AG04449 (cell line): ENCODE results near the gene KLHL20.
"Not testable (repeated sequence)": the region's sequence is repeated elsewhere in the genome, so short reads cannot be mapped to it uniquely, and the experiment has no call there.

Experiments used
- CTCF ChIA-PET: fragments of 350-600 bp; formaldehyde crosslinking; extraction: SDS; loops from one replicate; lab custom pipeline; 2021; ENCODE audit warnings: antibody characterized with exemption; lab: Yijun Ruan, JAX
- POLR2A ChIA-PET: fragments of 400-600, 350-600 bp; formaldehyde crosslinking; extraction: SDS; loops from one replicate; lab custom pipeline; 2020; ENCODE audit warnings: antibody characterized with exemption, inconsistent platforms; lab: Yijun Ruan, JAX
- DNase-seq: peaks from one replicate; pipeline ENCODE4 v3.0.0-alpha.2; 2010; ENCODE audit warnings: low read depth, low spot score
- H3K4me3 ChIP-seq: 2 replicates; pipeline ENCODE4 v1.5.1; 2011; ENCODE audit warnings: low read depth, mild to moderate bottlenecking, control low read depth, low read length
- TF ChIP-seq, protein P1 (sequence below): IDR thresholded peaks from one replicate; pipeline ENCODE4 v1.5.1; 2011; ENCODE audit warnings: mild to moderate bottlenecking, moderate library complexity, low read length, control low read depth, inconsistent platforms; ENCODE audit not compliant: insufficient read depth; ENCODE audit errors: missing control alignments

The KLHL20 gene, protein sequence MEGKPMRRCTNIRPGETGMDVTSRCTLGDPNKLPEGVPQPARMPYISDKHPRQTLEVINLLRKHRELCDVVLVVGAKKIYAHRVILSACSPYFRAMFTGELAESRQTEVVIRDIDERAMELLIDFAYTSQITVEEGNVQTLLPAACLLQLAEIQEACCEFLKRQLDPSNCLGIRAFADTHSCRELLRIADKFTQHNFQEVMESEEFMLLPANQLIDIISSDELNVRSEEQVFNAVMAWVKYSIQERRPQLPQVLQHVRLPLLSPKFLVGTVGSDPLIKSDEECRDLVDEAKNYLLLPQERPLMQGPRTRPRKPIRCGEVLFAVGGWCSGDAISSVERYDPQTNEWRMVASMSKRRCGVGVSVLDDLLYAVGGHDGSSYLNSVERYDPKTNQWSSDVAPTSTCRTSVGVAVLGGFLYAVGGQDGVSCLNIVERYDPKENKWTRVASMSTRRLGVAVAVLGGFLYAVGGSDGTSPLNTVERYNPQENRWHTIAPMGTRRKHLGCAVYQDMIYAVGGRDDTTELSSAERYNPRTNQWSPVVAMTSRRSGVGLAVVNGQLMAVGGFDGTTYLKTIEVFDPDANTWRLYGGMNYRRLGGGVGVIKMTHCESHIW

DNA sequence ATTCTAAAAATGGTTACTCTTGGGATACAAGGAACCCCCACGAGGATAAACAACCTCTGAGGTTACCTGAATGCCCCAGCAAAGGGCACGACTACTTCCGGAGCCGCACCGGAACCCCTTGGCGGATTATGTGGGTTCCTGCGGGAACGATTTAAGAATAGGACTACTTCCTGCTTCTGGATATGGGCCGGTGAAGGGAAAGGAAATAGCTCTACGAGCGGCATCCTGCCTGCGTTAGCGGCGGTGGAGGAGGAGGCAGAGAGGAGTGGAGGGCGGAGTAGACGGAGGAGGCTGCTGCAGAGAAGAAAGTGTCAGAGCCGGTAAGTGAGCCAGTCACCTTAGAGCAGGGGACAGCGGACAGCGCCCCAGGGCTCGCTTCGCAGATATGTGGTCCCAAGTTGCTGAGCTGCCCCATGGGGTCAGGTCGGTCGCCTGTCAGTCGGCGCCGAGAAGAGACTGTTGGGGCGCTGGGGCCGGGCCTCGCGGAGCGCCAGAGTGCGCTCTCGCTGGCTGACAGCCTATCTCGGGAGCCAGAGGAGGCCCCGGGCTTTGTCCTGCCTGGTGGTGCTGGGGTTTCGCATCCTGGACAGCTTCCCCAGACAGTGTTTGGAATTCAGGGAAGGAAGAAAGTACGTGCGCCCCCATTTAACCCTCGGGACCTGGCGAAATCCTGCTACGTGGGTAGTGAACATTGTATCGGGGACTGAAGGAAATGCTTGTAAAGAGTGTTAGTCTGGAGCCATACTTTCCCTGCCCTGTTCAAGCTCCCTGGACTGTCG lies at the start of gene KLHL20:
KLHL20 (plus strand) TSS at position 223 of the 779 bp plus-strand sequence. CDS start 1,063 bp downstream, outside the sequence.
- ChIA-PET CTCF (interaction anchor here (0.9 to 2.5 kb wide), 3 partner anchors 284 to 295 kb away, joined by 3 to 9 read pairs (median 4); no protein-coding TSS in a partner anchor), POLR2A (interaction anchor here (0.6 to 1.2 kb wide), 5 partner anchors 236 to 512 kb away, joined by 3 to 5 read pairs (median 3); no protein-coding TSS in a partner anchor)
- DNase-seq, result peak; percentile 62
- peak within 1 kb of the TSS; percentile 84 for H3K4me3 ChIP-seq
- TF ChIP-seq, protein P1, sequence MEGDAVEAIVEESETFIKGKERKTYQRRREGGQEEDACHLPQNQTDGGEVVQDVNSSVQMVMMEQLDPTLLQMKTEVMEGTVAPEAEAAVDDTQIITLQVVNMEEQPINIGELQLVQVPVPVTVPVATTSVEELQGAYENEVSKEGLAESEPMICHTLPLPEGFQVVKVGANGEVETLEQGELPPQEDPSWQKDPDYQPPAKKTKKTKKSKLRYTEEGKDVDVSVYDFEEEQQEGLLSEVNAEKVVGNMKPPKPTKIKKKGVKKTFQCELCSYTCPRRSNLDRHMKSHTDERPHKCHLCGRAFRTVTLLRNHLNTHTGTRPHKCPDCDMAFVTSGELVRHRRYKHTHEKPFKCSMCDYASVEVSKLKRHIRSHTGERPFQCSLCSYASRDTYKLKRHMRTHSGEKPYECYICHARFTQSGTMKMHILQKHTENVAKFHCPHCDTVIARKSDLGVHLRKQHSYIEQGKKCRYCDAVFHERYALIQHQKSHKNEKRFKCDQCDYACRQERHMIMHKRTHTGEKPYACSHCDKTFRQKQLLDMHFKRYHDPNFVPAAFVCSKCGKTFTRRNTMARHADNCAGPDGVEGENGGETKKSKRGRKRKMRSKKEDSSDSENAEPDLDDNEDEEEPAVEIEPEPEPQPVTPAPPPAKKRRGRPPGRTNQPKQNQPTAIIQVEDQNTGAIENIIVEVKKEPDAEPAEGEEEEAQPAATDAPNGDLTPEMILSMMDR, result no peak

GRCh38 chr1:173666646-173667045 lies 48.1 kb upstream of the KLHL20 start:
- POLR2A ChIA-PET, result no interaction called here
- TF ChIP-seq, protein P1, result no peak
- CTCF ChIA-PET, result no interaction called here
- H3K4me3 ChIP-seq, result no peak overlapping the region
- DNase-seq, result no peak

DNA sequence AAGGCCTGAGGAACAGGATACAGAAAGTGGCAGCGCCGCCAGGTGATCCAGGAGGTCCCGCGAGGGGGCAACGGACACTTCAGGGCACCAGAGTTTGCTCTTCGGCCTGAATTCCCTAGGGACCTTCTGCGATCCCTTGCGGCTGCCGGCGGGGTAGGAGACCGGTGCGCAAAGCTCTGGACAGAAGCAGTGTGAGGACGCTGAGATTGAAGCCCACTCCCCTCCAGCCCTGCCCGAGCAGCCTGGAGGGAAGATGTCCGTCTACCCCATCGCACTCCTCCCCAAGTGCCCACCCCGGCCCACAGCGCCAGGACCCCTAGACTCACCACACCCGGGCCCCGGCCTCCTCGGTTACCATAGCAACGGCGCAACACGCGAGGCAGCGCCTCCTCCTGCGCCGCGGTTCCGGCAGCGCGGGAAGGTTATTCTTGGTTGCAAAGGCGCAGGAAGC lies 45.3 kb upstream of the KLHL20 start, which contains the start of gene ANKRD45:
ANKRD45 (minus strand) TSS at position 361 of the 451 bp plus-strand sequence. CDS start 10,433 bp downstream, outside the sequence.
- peak within 1 kb of the TSS; percentile 48 for H3K4me3 ChIP-seq
- POLR2A ChIA-PET, result no interaction called here
- no peak for DNase-seq
- TF ChIP-seq, protein P1, result no peak
- CTCF ChIA-PET, result no interaction called here

DNA sequence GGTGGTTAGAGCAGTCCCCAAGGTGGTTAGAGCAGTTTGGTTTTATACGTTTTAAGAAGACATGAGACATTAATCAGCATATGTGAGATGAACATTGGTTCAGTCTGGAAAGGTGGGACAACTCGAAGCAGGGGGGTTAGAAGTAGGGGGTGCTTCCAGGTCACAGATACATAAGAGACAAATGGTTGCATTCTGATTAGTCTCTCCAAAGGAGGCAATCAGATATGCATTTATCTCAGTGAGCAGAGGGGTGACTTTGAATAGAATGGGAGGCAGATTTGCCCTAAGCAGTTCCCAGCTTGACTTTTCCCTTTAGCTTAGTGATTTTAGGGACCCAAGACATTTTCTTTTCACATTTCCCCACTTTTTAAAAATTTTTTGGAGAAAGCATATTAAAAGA lies 40.3 kb upstream of the KLHL20 start:
- DNase-seq, H3K4me3 ChIP-seq, CTCF ChIA-PET, POLR2A ChIA-PET: not testable (repeated sequence)

DNA sequence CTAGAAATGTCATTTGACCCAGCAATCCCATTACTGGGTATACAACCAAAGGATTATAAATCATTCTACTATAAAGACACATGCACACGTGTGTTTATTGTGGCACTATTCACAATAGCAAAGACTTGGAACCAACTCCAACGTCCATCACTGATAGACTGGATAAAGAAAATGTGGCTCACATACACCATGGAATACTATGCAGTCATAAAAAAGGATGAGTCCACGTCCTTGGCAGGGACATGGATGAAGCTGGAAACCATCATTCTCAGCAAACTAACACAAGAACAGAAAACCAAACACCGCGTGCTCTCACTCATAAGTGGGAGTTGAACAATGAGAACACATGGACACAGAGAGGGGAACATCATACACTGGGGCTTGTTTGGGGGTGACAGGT lies 34.6 kb upstream of the KLHL20 start:
- H3K4me3 ChIP-seq, POLR2A ChIA-PET, CTCF ChIA-PET, DNase-seq: not testable (repeated sequence)

DNA sequence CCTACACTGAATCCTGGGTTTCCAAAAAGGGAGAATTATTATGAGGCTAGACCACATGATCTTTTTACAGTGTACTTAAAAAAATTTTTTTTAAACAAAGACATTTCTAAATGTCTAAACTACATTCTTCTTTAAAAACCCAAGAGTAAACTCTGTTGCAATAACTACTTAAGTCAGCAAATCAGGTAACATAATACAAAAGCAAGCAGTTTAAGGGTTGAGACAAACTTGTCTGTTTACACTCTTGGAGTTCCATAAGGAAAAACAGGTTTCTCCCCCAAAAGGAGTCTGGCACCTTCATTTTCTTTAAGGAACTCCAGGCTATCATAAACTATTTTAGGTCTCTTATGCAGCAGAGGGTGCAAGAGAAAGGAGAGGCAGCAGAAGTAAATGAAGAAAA lies 32.6 kb upstream of the KLHL20 start:
- ChIA-PET POLR2A (no interaction called here), CTCF (no interaction called here)
- no peak for DNase-seq
- TF ChIP-seq, protein P1, result no peak
- no peak overlapping the region for H3K4me3 ChIP-seq

GRCh38 chr1:173683838-173684237 lies 30.9 kb upstream of the KLHL20 start:
- POLR2A ChIA-PET, H3K4me3 ChIP-seq, DNase-seq, CTCF ChIA-PET: not testable (repeated sequence)

DNA sequence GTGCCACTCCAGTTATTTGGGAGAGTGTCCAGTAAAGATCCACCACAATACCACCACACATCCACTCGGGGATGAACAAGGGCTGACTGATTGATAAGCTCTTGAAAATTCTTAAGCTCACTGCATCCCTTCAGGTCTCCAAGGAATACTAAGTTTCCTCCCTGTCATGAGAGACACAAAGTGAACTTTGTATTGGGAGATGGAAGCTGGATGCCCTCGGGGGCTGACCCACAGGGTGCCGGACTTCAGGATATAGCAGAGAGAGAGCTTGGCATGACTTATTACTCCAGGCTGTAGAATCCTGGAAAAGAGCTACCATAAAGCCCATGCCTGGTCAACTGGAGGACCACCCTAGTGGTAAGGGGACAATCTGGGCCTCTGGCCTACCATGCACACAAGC lies 29.7 kb upstream of the KLHL20 start:
- CTCF ChIA-PET, H3K4me3 ChIP-seq, POLR2A ChIA-PET, DNase-seq: not testable (repeated sequence)
